OCI-LY7 (cell line): ENCODE measurements around the gene GPR35. TPM values are rescaled to one million over a fixed set of nuclear protein-coding genes. Genes with fewer than 3 reads are reported as not detected.

Experiments
- BruUV-seq: library from RNA; stranded (reverse); fragments of 400-500 nt; replicated peaks from 2 replicates; lab custom pipeline; 2021; lab: Mats Ljungman, UMichigan
- CTCF ChIA-PET: fragments of 300-600 bp; sonication (Branson Sonifier 250); formaldehyde crosslinking; loops from one replicate; lab custom pipeline; 2022; ENCODE audit warnings: antibody characterized with exemption; ENCODE audit not compliant: unreplicated experiment; lab: Charles Lee
- POLR2A ChIA-PET: fragments of 300-600 bp; sonication (Branson Sonifier 250); formaldehyde crosslinking; loops from one replicate; lab custom pipeline; 2022; ENCODE audit warnings: antibody characterized with exemption; lab: Charles Lee
- DNase-seq: peaks from one replicate; pipeline ENCODE4 v3.0.0-alpha.2; 2015; ENCODE audit warnings: low spot score
- H2AFZ ChIP-seq: fragments of 200-600 bp; sonication (generic), shearing (Covaris generic); 2 replicates; pipeline ENCODE4 v1.6.1; 2014; ENCODE audit warnings: mild to moderate bottlenecking, antibody characterized with exemption, low read length, moderate library complexity
- H3K27ac ChIP-seq: fragments of 200-600 bp; sonication (generic); 2 replicates; pipeline ENCODE4 v1.5.1; 2014; ENCODE audit warnings: mixed run types, low read depth, mild to moderate bottlenecking, moderate library complexity, low read length, inconsistent platforms; ENCODE audit not compliant: poor library complexity, severe bottlenecking
- H3K36me3 ChIP-seq: fragments of 200-600 bp; sonication (generic); 2 replicates; pipeline ENCODE4 v1.6.1; 2014; ENCODE audit warnings: mild to moderate bottlenecking, antibody characterized with exemption, low read length, moderate library complexity, mixed read lengths; ENCODE audit not compliant: insufficient read depth
- H3K4me1 ChIP-seq: fragments of 200-600 bp; sonication (generic); 2 replicates; pipeline ENCODE4 v1.5.1; 2014; ENCODE audit warnings: mild to moderate bottlenecking, low read length; ENCODE audit not compliant: insufficient read depth, poor library complexity, severe bottlenecking
- H3K4me2 ChIP-seq: fragments of 200-600 bp; sonication (generic); 2 replicates; pipeline ENCODE4 v1.6.1; 2014; ENCODE audit warnings: mild to moderate bottlenecking, low read length
- H3K4me3 ChIP-seq: fragments of 200-600 bp; sonication (generic); 2 replicates; pipeline ENCODE4 v1.5.1; 2014; ENCODE audit warnings: mild to moderate bottlenecking, low read depth, low read length; ENCODE audit not compliant: poor library complexity, severe bottlenecking
- H3K79me2 ChIP-seq: fragments of 200-600 bp; sonication (generic); 2 replicates; pipeline ENCODE4 v1.6.1; 2016; ENCODE audit warnings: low read depth, mild to moderate bottlenecking, low read length, moderate library complexity, mixed read lengths; ENCODE audit not compliant: insufficient read depth
- H3K9me2 ChIP-seq: fragments of 200-600 bp; sonication (generic); 2 replicates; pipeline ENCODE4 v1.6.1; 2016; ENCODE audit warnings: mild to moderate bottlenecking, low read length, mixed read lengths; ENCODE audit not compliant: insufficient read depth
- H3K9me3 ChIP-seq: fragments of 200-600 bp; sonication (generic); 2 replicates; pipeline ENCODE4 v1.6.1; 2014; ENCODE audit warnings: mild to moderate bottlenecking, mixed run types, low read length, mixed read lengths
- H4K20me1 ChIP-seq: fragments of 200-600 bp; sonication (generic); 2 replicates; pipeline ENCODE4 v1.6.1; 2014; ENCODE audit warnings: mild to moderate bottlenecking, antibody characterized with exemption, low read length, moderate library complexity, mixed read lengths; ENCODE audit not compliant: insufficient read depth
- EZH2phosphoT487 ChIP-seq: fragments of 200-600 bp; sonication (generic); IDR thresholded peaks from 2 replicates; pipeline ENCODE4 v1.6.1; 2018; ENCODE audit warnings: low read depth, borderline replicate concordance, mild to moderate bottlenecking, mixed run types, antibody characterized with exemption, low read length, moderate library complexity, mixed read lengths
- intact Hi-C: fragments of 100-400 bp; cut with micrococcal nuclease; formaldehyde crosslinking; loops from one replicate; pipeline ENCODE4 v1.10.0; 2022; ENCODE audit not compliant: unreplicated experiment
- total RNA-seq, 2 experiments: library from RNA; depleted of rRNA in 1 of 2; stranded (reverse); fragments of >200 nt in 1 of 2; shearing (Covaris generic) in 1 of 2; gene quantifications; 2 replicates each; pipeline ENCODE4 v1.2.3, GENCODE V29; 2014 to 2022
- TF ChIP-seq, protein P1 (sequence below): fragments of 200-600 bp; sonication (generic); conservative IDR thresholded peaks from 2 replicates; pipeline ENCODE4 v1.5.1; 2014; ENCODE audit warnings: mild to moderate bottlenecking, antibody characterized with exemption, low read length, moderate library complexity, mixed read lengths

GPR35 gene
- total RNA-seq, 2 experiments from 2014 or later, result 0.88 to 2.4 TPM

DNA sequence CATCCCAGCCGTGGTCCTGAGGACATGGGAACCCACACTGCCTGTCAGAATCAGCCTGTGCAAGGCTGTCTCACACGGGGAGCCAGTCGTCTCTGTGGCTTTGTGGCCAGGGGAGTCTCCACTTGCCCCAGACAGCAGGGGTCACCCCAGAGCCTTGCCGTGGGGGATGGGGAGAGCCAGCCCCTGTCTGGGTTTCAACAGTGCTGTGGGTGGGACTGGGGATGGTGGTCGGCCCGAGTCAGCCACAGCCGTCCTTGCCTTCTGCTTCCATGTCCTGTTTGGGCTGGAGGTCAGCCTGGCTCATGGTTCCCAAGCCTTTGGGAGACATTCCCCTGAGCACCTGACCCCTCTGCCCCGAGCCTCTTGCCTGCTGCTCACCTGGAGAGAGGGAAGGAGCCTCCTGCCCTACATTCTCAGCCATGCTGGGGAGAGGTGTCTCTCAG is 19.6 kb downstream of the GPR35 start:
- Histone ChIP-seq H3K79me2 (no peaks in the 10 kb centered on the region), H3K9me3 (no peaks in the 10 kb centered on the region), H3K4me2 (no peak overlapping the region), H3K9me2 (no peaks in the 10 kb centered on the region), H3K4me1 (no peaks in the 10 kb centered on the region), H3K36me3 (no peaks in the 10 kb centered on the region), H3K27ac (no peak overlapping the region), H4K20me1 (no peaks in the 10 kb centered on the region), H2AFZ (no peak overlapping the region), H3K4me3 (no peak overlapping the region)
- POLR2A ChIA-PET, result no interaction called here
- no TSS peak for BruUV-seq
- CTCF ChIA-PET, result no interaction called here
- no peak for DNase-seq
- intact Hi-C loops, result no loop called here
- TF ChIP-seq, protein P1, sequence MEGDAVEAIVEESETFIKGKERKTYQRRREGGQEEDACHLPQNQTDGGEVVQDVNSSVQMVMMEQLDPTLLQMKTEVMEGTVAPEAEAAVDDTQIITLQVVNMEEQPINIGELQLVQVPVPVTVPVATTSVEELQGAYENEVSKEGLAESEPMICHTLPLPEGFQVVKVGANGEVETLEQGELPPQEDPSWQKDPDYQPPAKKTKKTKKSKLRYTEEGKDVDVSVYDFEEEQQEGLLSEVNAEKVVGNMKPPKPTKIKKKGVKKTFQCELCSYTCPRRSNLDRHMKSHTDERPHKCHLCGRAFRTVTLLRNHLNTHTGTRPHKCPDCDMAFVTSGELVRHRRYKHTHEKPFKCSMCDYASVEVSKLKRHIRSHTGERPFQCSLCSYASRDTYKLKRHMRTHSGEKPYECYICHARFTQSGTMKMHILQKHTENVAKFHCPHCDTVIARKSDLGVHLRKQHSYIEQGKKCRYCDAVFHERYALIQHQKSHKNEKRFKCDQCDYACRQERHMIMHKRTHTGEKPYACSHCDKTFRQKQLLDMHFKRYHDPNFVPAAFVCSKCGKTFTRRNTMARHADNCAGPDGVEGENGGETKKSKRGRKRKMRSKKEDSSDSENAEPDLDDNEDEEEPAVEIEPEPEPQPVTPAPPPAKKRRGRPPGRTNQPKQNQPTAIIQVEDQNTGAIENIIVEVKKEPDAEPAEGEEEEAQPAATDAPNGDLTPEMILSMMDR, result no peak
- no peak for TF ChIP-seq EZH2phosphoT487

DNA sequence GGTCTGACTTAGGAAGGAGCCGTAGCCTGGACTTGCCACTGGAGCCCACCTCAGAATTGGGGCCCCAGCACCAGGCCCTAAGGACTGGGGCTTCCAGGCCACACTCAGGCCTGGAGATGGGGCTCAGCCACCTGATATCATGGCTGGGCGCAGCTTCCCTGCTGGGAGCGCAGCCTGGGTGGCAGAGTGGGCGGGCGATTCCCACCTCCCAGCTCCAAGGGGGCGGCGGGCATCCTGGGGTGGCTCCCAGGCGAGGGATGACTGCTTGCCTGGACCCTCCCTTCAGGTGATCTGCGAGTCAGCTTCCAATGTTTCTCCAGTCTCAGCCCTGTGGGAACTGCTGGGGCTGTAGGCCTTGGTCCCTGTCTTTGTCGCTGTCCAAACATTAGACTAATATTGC is 20.1 kb downstream of the GPR35 start:
- ChIA-PET POLR2A (no interaction called here), CTCF (no interaction called here)
- DNase-seq, result no peak
- Histone ChIP-seq H3K9me2 (no peaks in the 10 kb centered on the region), H3K36me3 (no peaks in the 10 kb centered on the region), H3K27ac (no peak overlapping the region), H3K9me3 (no peaks in the 10 kb centered on the region), H3K4me2 (no peak overlapping the region), H2AFZ (no peak overlapping the region), H3K4me3 (no peak overlapping the region), H3K4me1 (no peaks in the 10 kb centered on the region), H3K79me2 (no peaks in the 10 kb centered on the region), H4K20me1 (no peaks in the 10 kb centered on the region)
- TF ChIP-seq, protein P1, result no peak
- no peak for TF ChIP-seq EZH2phosphoT487
- intact Hi-C loops, result no loop called here
- no TSS peak for BruUV-seq

DNA sequence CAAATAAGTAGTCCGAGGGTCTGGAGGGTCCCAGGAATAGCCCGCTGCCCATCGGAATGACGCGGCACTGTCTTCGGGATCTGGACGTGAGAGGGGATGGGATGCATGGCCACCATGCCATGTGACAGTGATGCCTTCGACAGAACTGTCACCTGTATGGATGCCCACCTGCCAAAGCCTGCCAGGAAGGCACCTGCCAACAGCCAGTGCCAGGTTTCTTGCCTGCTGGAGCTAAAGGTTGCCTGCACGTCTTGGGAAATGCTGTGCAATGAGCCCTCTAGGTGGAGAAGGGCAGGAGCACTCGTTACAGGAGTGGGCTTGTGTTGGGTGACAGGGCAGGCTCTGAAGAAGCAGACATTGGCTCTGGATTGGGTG is 20.5 kb downstream of the GPR35 start:
- ChIA-PET CTCF (no interaction called here), POLR2A (no interaction called here)
- Histone ChIP-seq H3K27ac (no peak overlapping the region), H3K9me3 (no peaks in the 10 kb centered on the region), H2AFZ (no peak overlapping the region), H3K4me2 (no peak overlapping the region), H3K4me3 (no peak overlapping the region), H3K36me3 (no peaks in the 10 kb centered on the region), H3K79me2 (no peaks in the 10 kb centered on the region), H4K20me1 (no peaks in the 10 kb centered on the region), H3K4me1 (no peaks in the 10 kb centered on the region), H3K9me2 (no peaks in the 10 kb centered on the region)
- no peak for DNase-seq
- TF ChIP-seq EZH2phosphoT487, result no peak
- TF ChIP-seq, protein P1, result no peak
- intact Hi-C loops, result no loop called here
- BruUV-seq, result no TSS peak
